ENCODE data around the gene MKRN2OS.
"Not testable (repeated sequence)": the region's sequence is repeated elsewhere in the genome, so short reads cannot be mapped to it uniquely, and the experiment has no call there.

The MKRN2OS gene

DNA sequence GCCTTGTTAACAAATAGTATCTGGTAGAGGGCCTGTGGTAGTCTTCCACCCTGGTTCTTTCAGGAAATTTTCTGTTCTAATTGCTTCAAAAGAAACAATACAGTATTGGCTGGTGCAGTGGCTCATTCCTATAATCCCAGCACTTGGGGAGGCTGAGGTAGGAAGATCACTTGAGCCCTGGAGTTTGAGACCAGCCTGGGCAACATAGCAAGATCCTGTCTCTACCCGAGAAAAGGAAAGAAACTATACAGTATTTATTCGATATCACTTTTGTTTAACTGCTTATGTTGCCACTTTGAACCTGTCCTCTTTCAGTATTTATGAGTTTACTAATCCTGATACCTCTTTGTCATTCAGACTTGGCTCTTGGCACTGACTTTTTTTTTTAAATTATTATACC is 16.1 kb upstream of the MKRN2OS start:
- DNase-seq (ENCODE audit: low spot score), result no peak

DNA sequence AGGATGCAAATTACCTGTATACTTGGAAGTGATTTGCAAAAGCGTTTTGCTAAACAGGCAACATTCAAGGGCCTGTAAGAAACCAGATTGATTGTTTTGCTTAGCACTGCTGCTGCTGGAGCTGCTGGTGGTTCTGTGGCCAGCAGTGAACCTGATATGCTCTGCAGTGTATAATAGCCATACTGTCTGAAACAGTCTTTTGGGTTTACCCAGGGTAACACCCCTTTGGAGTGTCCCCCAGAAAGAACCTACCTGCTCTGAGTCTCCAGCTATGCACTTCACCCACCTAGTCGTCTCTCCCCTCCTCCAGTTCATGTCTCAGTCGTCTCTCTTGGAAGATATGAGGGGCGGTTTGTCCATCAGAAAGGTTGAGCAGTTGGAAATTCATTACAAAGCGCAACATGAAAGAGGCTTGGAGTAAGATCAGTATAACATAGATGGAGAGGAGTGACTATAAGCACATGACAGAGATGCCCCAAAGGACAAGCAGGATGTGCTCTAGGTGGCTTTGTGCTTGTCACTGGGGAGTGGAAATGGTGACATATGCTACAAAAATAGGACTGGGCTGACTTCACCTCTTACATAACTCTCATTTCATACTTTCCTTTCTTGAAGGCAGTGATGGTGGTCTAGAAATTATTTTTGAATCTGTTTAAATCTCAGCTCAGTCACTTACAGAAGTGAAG is 15.3 kb upstream of the MKRN2OS start:
- no peak for DNase-seq (ENCODE audit: low spot score)

GRCh38 chr3:12559520-12559919 is 14.2 kb upstream of the MKRN2OS start:
- no peak for DNase-seq (ENCODE audit: low spot score)

DNA sequence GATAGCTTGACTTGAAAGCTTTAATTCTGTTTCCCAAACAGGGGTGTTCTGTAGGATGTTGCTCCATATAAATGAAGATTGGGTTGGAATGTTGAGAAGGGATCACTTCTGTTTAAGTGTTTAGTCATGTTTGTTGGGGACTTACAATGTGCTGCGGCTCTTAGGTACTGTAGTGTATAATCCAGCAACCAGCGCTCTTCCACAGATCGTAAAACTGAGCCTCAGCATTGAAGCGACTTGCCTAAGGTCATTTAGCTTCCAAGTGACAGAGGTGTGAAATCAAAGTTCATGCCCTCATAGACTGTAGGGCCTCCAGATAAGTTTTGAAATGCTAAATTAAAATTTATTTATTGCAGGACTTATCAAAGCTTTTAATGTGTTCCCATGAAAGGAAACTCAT is 13.4 kb upstream of the MKRN2OS start:
- no peak for DNase-seq (ENCODE audit: low spot score)

GRCh38 chr3:12557473-12558100 is 12.3 kb upstream of the MKRN2OS start:
- DNase-seq (ENCODE audit: low spot score), result no peak

GRCh38 chr3:12556690-12557472 is 11.6 kb upstream of the MKRN2OS start, which contains the start of gene MKRN2:
TSS of gene MKRN2 (plus strand) at chr3:12557087. CDS start at chr3:12557151, 64 bp downstream.
- peak; percentile 83 for DNase-seq (ENCODE audit: low spot score)

GRCh38 chr3:12556314-12556689 is 11.0 kb upstream of the MKRN2OS start:
- DNase-seq (ENCODE audit: low spot score), result no peak

GRCh38 chr3:12553921-12554391 is 8.7 kb upstream of the MKRN2OS start:
- DNase-seq (ENCODE audit: low spot score), result peak; percentile 51

- no peak for DNase-seq (ENCODE audit: low spot score)
Observed at GRCh38 chr3:12549971-12550760, 4.9 kb upstream of the MKRN2OS start.

GRCh38 chr3:12544652-12545472 is 437 bp downstream of the MKRN2OS start:
- no peak for DNase-seq (ENCODE audit: low spot score)

- DNase-seq (ENCODE audit: low spot score), result not testable (repeated sequence)
Observed at GRCh38 chr3:12543497-12543896, 1.8 kb downstream of the MKRN2OS start.

- DNase-seq (ENCODE audit: low spot score), result no peak
Observed at GRCh38 chr3:12541625-12542024, 3.7 kb downstream of the MKRN2OS start.

DNA sequence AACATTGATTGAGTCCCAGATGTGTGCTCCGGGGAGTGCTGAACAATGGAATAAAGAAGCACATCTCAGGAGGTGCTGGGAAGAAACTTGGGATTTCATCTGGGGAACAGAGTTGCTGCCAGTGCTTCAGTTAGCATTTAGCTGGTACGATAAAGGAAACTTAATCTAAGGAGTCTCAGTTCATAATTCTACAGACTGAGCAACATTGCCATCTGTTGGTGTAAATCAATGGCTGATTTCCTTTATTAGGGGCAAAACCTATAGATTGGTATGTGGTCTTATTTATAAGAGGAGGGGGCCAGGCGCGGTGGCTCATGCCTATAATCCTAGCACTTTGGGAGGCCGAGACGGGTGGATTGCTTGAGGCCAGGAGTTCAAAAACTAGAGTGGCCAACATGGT is 8.9 kb downstream of the MKRN2OS start:
- DNase-seq (ENCODE audit: low spot score), result no peak

DNA sequence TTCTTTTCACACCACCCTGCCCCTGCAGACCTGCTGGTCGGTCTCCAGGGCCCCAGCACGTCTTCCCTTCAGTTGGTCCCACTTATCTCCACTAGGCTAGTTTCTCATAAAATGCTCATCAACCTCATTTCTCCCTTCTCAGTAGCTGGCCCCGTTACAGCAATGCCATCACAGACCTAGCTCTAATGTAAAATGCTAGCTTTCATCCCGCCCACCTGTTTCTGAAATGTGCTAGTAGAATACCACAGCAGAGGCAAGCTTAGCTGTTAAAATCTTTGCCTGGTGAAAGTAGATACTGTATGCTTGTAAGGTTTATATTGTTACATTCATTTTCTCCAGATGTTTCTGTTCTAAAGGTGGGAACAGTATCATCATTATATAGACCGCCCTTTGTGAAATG is 13.1 kb downstream of the MKRN2OS start:
- DNase-seq (ENCODE audit: low spot score), result no peak

- DNase-seq (ENCODE audit: low spot score), result no peak
Observed at GRCh38 chr3:12527757-12528143, 17.5 kb downstream of the MKRN2OS start.

- no peak for DNase-seq (ENCODE audit: low spot score)
Observed at GRCh38 chr3:12522721-12523120, 22.6 kb downstream of the MKRN2OS start.

DNA sequence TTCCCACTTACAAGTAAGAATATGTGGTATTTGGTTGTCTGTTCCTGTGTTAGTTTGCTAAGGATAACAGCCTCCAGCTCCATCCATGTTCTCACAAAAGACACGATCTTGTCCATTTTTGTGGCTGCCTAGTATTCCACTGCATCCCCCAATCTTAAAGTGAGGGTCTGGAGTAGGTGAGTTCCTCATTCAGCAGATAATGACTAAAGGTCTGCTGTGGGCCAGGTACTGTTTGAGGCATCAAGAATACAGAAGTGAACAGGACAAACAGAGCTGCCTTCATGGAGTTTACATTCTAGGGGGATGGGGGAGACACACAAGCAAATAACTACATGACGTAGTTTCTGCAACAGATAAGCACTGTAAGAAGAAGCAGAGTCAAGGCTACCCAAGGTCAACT is 24.3 kb downstream of the MKRN2OS start:
- no peak for DNase-seq (ENCODE audit: low spot score)

GRCh38 chr3:12518261-12519028 is 26.9 kb downstream of the MKRN2OS start:
- DNase-seq (ENCODE audit: low spot score), result no peak

- DNase-seq (ENCODE audit: low spot score), result no peak
Observed at GRCh38 chr3:12516873-12517272, 28.4 kb downstream of the MKRN2OS start.

DNA sequence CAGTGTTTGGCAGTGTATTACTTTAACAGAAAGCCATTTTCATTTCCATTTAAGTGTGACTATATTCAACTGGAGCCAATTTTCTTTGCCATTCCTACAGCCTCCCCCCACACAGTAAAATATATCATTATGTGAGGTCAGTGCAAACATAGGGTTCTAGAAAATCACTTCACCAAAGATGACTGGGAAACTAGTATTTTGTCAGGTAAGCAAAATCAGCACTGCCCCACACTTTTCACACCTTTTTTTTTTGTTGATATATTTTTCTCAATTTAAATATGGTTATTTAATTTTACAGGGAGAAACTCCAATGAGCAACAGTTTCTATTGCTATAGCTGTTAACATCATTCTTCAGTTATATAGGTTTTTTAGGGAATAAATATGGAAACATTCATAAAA is 29.7 kb downstream of the MKRN2OS start:
- DNase-seq (ENCODE audit: low spot score), result no peak
